ENCODE data around the gene WASHC4. TPM values are rescaled to one million over a fixed set of nuclear protein-coding genes. Genes with fewer than 3 reads are reported as not detected.

Gene WASHC4
- total RNA-seq, 1 experiment from 2014 or later, result 39.1 TPM

- CTCF ChIA-PET, result no interaction called here
Measured at GRCh38 chr12:105071981-105072380, 35.5 kb upstream of the WASHC4 start.

GRCh38 chr12:105072888-105073488, 34.5 kb upstream of the WASHC4 start:
- DNase-seq (ENCODE audit: low spot score), result no peak
- POLR2A ChIA-PET (ENCODE audit: low non-redundant PET), result no interaction called here
- no peaks in the 10 kb centered on the region for H3K27me3 ChIP-seq (replicated peaks; ENCODE audit: insufficient read depth, low read depth, low read length, poor library complexity)
- TF ChIP-seq EZH2 (IDR thresholded peaks at IDR 0.05; ENCODE audit: borderline replicate concordance, low read depth, low read length, poor library complexity, severe bottlenecking) (no peak), CTCF (conservative IDR thresholded peaks at IDR 0.05; ENCODE audit: low read depth, low read length) (no peak)
- no TSS peak for BruUV-seq (replicated peaks)
- no peaks in the 10 kb centered on the region for H3K4me1 ChIP-seq (ENCODE audit: insufficient read depth, low read length, poor library complexity, severe bottlenecking)
- no peaks in the 10 kb centered on the region for H3K36me3 ChIP-seq (ENCODE audit: insufficient read depth, low read length, poor library complexity, severe bottlenecking)
- H3K9me3 ChIP-seq (ENCODE audit: low read depth, low read length, poor library complexity, severe bottlenecking), result no peaks in the 10 kb centered on the region
- H3K4me3 ChIP-seq (ENCODE audit: low read depth, low read length, poor library complexity, severe bottlenecking), result no peak overlapping the region
- CTCF ChIA-PET, result no interaction called here
- no peak overlapping the region for H3K27ac ChIP-seq (ENCODE audit: low read depth, low read length, poor library complexity, severe bottlenecking)
- intact Hi-C loops (cut with micrococcal nuclease; ENCODE audit: unreplicated experiment), result no loop called here

More at GRCh38 chr12:105071981-105072380, 35.5 kb upstream of the WASHC4 start:
- no peak overlapping the region for H3K4me3 ChIP-seq (ENCODE audit: low read depth, low read length, poor library complexity, severe bottlenecking)
- H3K4me1 ChIP-seq (ENCODE audit: insufficient read depth, low read length, poor library complexity, severe bottlenecking), result no peaks in the 10 kb centered on the region
- H3K27me3 ChIP-seq (replicated peaks; ENCODE audit: insufficient read depth, low read depth, low read length, poor library complexity), result no peaks in the 10 kb centered on the region
- TF ChIP-seq CTCF (conservative IDR thresholded peaks at IDR 0.05; ENCODE audit: low read depth, low read length), result no peak
- TF ChIP-seq EZH2 (IDR thresholded peaks at IDR 0.05; ENCODE audit: borderline replicate concordance, low read depth, low read length, poor library complexity, severe bottlenecking), result no peak
- BruUV-seq (replicated peaks), result no TSS peak
- POLR2A ChIA-PET (ENCODE audit: low non-redundant PET), result no interaction called here
- no peaks in the 10 kb centered on the region for H3K9me3 ChIP-seq (ENCODE audit: low read depth, low read length, poor library complexity, severe bottlenecking)
- H3K27ac ChIP-seq (ENCODE audit: low read depth, low read length, poor library complexity, severe bottlenecking), result no peak overlapping the region
- no peaks in the 10 kb centered on the region for H3K36me3 ChIP-seq (ENCODE audit: insufficient read depth, low read length, poor library complexity, severe bottlenecking)
- intact Hi-C loops (cut with micrococcal nuclease; ENCODE audit: unreplicated experiment), result no loop called here
- DNase-seq (ENCODE audit: low spot score), result no peak

GRCh38 chr12:105076098-105076497, 31.4 kb upstream of the WASHC4 start:
- H3K4me3 ChIP-seq (ENCODE audit: low read depth, low read length, poor library complexity, severe bottlenecking), result no peak overlapping the region
- intact Hi-C loops (cut with micrococcal nuclease; ENCODE audit: unreplicated experiment), result no loop called here
- no peak overlapping the region for H3K27ac ChIP-seq (ENCODE audit: low read depth, low read length, poor library complexity, severe bottlenecking)
- no peaks in the 10 kb centered on the region for H3K4me1 ChIP-seq (ENCODE audit: insufficient read depth, low read length, poor library complexity, severe bottlenecking)
- H3K36me3 ChIP-seq (ENCODE audit: insufficient read depth, low read length, poor library complexity, severe bottlenecking), result no peaks in the 10 kb centered on the region
- no peaks in the 10 kb centered on the region for H3K27me3 ChIP-seq (replicated peaks; ENCODE audit: insufficient read depth, low read depth, low read length, poor library complexity)
- no peak for TF ChIP-seq EZH2 (IDR thresholded peaks at IDR 0.05; ENCODE audit: borderline replicate concordance, low read depth, low read length, poor library complexity, severe bottlenecking)
- TF ChIP-seq CTCF (conservative IDR thresholded peaks at IDR 0.05; ENCODE audit: low read depth, low read length), result no peak
- no peak for DNase-seq (ENCODE audit: low spot score)
- ChIA-PET CTCF (no interaction called here), POLR2A (ENCODE audit: low non-redundant PET) (no interaction called here)
- no TSS peak for BruUV-seq (replicated peaks)
- H3K9me3 ChIP-seq (ENCODE audit: low read depth, low read length, poor library complexity, severe bottlenecking), result no peaks in the 10 kb centered on the region

Measured in A673 (cell line).